Measurements from ENCODE around the gene FAM187B.
A peak's percentile ranks its signal among the peaks of the same experiment; 100 is the strongest.
"Not testable (repeated sequence)": the region's sequence is repeated elsewhere in the genome, so short reads cannot be mapped to it uniquely, and the experiment has no call there.

FAM187B gene

DNA sequence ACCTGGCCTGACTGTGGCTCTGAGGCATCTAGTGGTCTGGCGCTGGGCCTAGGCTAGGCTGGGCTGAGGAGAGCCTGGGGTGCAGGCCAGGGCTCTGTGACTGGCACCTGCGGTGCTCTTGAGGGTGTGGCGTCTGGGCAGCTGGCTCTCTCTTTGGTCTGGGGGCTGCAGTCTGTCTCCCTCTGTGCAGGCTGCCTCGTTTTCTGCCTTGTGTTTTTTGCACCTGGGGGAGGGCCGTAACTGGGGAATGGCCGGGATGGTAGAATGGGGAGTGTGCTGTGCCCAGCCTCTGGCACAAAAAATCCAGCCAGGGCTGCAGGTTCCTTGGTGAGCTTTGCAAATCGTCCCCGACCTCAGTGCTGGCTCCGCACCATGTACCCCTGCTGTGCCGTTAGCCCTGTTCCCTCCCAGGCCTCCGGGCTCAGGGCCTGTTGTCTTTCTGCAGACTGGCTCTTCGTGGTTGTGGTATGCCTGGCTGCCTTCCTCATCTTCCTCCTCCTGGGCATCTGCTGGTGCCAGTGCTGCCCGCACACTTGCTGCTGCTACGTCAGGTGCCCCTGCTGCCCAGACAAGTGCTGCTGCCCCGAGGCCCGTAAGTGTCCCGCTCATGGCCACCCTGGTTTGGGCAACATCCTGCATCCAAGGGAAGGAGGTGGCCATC lies 33.7 kb upstream of the FAM187B start:
- no peak for DNase-seq (ENCODE audit: low spot score)

DNA sequence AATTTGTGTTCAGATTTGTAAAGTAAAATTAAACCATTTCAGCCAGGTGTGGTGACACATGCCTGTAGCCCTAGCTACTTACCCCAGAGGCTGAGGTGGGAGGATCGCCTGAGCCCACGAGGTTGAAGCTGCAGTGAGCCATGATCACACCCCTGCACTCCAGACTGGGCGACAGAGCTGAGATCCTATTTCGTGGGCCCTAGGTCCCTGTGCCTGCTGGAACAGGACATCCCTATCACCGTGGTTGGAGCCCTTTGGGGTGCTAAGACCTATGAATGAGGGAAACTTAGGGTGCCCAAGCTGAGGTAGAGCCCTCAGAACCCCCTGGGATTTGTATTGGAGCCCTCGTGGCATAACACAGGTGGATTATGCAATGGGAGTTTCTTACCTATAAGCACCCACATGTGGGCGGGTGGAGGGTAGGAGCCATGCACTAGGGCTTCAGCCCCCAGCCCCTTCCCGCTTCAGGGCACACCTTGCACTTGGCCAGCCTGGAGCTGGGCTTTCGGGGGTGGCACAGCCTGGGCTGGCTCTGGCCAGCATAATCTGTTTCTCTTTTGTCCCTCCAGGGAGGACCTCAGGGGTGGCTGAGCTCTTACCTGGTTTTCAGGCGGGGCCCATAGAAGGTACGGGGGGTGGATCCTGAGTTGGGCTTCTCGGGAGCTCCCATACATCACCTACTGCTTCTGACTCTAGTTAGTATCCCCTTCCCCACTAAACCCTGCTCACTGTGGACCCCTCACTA lies 33.0 kb upstream of the FAM187B start:
- DNase-seq (ENCODE audit: low spot score): no peak

GRCh38 chr19:35260694-35261304 lies 32.3 kb upstream of the FAM187B start:
- DNase-seq (ENCODE audit: low spot score): no peak

GRCh38 chr19:35257113-35257461 lies 28.5 kb upstream of the FAM187B start:
- DNase-seq (ENCODE audit: low spot score): no peak

GRCh38 chr19:35256566-35256965 lies 28.0 kb upstream of the FAM187B start:
- no peak for DNase-seq (ENCODE audit: low spot score)

DNA sequence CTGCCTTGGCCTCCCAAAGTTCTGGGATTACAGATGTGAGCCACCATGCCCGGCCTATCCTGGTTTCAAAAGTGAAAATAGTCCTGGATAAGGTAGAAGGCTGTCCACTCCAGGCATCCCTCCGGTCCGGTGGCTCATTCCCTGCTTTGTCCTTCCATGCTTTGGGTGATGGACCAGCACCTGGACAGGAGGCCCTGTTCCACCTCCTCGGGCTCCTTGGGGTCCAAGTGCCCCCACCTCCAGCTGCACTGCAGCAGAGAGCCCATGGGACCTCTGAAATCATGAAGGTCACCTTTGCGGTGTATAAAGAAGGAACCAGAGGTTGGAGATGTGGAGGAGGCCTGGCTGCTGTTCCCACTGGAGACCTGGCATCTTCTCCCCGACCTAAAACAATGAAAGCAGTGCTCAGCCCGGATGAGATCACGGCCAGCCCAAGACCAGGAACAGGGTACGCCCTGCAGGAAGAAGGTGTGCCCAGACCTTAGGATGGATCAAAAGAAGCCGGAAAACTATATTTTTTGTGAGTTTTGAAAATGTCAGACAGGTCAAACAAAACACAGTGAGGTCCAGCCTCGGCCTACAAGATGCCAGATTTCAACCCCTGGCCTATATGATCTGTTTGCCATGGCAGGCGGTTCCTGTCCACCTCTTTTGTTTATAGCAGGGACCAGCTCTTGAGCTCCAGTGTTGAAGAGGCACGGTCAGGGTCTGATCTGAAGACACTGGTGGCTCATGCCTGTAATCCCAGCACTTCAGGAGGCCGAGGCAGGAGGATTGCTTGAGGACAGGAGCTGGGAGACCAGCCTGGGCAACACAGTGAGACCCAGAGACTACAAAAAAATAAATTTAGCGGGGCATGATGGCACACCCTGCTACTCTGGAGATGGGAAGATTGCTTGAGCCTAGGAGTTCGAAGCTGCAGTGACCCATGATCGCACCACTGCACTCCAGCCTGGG lies 26.1 kb upstream of the FAM187B start:
- no peak for DNase-seq (ENCODE audit: low spot score)

DNA sequence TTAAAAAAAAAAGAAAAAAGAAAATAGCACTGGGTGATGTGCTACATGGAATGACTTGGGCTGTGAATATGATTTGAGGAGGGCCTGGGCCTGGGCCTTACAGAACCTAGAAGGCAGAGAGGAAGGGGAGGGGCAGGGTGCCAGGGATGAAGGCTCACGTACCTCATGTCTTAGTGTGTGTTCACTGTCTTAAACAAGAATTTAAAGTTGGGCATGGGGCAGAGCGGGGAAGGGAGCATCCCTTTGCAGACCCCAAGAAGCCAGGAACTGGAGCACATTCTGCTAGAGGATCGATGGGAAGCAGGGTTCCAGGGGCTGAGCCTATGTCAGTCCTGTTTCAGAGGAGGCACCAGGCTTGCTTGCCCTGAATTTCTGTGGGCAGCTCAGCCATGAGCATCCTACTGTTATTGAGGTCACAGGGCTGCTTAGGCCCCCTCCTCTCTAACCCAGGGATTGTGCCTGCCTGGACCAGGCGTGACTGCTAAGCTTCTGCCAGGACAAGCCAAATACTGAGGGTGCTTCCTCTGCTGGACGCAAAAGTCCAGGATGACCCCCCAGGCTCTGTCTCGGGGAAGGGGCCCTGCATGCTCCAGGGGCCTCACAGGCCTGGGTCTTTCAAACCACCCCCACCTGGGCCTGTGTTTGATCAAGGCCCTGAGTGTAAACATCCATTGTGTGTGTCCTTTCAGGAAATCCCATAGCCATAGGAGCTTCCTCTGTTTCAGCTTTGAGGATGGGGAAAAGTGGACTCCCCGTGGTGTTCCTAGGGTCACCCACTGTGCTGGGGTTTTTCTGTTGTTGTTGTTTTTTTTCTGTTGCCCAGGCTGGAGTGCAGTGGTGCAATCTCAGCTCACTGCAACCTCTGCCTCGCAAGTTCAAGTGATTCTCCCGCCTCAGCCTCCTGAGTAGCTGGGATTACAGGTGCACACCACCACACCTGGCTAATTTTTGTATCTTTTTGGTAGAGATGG lies 25.1 kb upstream of the FAM187B start:
- DNase-seq (ENCODE audit: low spot score): no peak

DNA sequence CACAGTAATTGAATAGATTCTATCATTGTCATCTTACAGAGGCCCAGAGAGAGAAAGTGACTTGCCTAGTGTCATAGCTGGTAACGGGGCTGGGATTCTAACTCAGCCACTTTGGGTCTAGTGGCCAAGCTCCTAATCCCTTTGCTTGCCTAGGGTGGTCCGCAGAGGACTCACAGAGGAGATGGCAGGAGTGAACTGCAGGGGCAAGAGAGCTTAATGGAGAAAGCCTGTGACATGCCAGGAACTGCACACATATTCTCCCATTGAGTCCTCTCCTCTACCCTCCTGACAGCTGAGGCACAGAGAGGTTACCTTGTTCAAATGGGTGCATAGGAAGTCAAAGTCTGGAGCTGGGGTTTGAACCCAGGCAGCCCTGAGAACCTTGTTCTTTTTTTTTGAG lies 22.9 kb upstream of the FAM187B start:
- no peak for DNase-seq (ENCODE audit: low spot score)

- no peak for DNase-seq (ENCODE audit: low spot score)
Observed at GRCh38 chr19:35249848-35250711, 21.5 kb upstream of the FAM187B start.

DNA sequence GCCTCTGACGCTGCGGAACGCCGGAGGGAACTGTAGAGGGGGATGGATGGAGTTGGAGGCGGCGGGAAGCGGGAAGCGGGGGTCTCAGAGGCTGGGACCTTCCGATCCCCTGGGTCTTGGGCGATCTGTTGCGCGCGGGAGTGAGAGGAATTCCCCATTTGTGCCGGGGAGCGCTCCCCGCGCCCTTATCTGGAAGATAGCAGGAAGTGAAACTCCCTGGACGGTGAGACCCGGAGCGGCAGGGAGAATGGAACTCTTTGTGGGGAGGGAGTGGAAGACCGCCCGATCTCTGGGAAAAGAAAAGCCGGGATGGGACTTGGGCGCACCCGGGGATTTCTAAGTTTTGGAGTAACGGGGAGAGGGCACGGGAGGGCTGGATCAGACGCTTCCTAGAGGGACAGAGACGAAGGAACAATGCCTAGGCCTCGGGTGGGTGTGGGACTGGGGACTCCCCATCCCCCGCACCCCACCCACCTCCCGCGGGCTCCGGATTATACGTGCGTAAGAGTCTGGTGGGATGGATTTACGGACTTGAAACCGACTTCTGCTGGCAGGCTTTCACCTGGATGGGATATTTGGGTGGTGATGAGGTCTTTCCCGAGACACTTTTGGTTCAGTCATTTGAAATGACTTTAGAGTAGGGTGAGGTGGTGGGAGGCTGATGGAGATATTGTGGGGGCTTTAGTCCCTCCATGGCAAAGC lies 20.8 kb upstream of the FAM187B start:
- DNase-seq (ENCODE audit: low spot score): no peak

DNA sequence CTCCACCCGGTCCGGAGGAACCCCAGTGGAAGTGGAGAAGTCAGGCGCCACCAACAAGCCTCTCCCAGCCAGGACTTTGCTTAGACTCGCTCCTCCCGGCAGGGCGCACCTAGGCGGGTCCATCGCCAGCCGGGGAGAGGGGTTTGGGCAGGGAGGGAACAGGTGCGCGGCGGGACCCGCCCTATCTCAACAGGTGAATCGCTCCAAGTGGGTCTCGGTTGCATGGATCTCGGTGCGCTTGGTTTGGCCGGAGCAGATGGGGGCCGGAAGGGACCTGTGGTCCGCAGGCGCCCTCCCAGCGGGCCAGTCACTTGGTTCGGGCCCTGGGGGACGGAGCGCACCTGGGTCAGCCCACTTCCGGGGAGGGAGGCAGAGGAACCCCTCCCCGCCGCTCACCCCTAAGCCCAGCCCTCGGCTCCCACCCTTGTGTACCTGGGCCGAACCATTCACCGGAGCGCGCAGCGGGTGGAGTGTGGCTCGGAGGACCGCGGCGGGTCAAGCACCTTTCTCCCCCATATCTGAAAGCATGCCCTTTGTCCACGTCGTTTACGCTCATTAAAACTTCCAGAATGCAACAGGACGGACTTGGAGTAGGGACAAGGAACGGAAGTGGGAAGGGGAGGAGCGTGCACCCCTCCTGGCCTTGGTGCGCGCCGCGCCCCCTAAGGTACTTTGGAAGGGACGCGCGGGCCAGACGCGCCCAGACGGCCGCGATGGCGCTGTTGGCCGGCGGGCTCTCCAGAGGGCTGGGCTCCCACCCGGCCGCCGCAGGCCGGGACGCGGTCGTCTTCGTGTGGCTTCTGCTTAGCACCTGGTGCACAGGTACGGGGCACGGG lies 20.0 kb upstream of the FAM187B start, which contains the start of gene LSR:
LSR (plus strand) TSS at position 693 of the 836 bp plus-strand sequence; CDS start at position 714, 21 bp downstream.
- DNase-seq (ENCODE audit: low spot score): peak; percentile 82

DNA sequence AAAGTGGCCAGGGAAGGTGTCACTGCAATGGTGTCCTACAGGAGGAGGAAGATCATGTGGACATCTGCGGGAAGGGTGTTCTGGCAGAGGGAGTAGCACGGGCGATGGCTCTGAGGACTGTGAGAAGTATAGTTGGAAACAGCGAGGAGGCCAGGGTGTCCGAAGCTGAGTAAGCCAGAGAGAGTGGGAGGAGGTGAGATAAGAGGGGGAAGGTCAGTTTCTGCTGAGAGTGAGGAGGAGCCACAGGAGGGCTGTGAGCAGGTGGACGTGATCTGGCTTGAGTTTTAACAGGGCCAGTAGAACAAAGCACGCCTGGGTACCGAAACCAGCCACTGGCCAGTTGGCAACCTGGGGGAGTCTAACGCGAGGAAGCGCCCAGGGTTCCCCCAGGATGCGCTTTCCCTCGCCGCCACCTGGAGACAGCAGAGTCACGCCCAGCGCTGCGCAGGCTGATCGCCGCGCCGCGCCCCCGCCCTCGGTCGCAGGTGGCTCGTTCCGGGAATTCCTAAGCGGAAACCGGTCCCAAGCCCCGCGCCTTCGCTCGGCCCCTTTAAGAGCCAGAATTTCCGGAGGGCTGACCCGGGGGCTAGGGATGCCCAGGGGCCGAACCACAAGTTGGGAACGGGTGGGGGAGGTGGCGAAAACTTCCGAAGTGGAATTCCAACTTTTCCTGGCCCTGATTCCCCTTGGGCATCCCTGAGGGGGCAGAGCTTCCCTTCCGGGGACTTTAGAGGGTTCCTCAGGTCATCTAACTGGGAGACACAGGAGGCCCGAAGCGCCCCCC lies 19.2 kb upstream of the FAM187B start:
- peak; percentile 68 for DNase-seq (ENCODE audit: low spot score)

DNA sequence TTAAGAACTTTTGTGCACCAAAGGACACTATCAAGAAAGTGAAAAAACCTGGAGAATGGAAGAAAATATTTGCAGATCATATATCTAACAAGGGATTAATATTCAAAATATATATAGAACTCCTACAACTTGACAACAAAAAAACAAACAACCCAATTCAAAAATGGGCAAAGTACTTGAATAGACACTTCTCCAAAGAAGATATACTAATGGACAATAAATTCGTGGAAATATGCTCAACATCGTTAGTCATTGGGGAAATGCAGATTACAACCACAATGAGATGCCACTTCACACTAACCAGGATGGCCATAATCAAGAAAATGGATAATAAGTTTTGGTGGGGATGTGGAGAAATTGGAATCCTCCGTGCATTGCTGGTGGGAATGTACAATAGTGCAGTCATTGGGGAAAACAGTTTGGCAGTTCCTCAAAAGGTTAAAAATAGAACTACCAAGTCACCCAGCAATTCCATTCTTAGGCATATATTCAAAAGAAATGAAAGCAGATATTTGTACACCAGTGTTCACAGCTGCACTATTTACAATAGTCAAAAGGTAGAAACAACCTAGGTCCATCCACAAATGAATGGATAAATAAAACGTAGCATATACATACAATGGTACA lies 18.0 kb upstream of the FAM187B start:
- no peak for DNase-seq (ENCODE audit: low spot score)

GRCh38 chr19:35241417-35241816 lies 12.9 kb upstream of the FAM187B start:
- DNase-seq (ENCODE audit: low spot score): no peak

DNA sequence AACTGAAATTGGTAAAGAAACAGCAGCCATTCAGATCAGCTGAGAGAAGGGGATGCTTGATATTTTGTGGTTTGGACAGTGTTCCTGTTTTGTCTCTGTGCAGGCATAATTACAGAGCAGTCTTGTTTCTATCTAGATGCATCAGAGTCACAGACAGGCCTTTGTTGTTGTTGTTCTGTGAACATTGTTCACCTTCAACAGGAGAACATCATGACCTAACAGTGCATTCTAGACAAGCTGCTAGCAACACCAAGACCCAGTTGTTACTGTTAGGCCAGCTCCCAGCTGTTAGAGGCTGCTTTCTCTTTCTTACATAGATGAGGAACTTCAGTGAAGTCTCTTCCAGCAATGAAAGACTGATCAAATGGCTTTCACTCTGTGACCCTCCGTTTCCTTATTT lies 11.8 kb upstream of the FAM187B start:
- DNase-seq (ENCODE audit: low spot score): peak; percentile 68

- not testable (repeated sequence) for DNase-seq (ENCODE audit: low spot score)
Observed at GRCh38 chr19:35239597-35239996, 11.1 kb upstream of the FAM187B start.

Measured in CD4-positive, alpha-beta T cell treated with Interleukin-15 for 4 hours (primary cell).